GM12878 (cell line): ENCODE measurements around the gene CDH5. TPM values are rescaled to one million over a fixed set of nuclear protein-coding genes. Genes with fewer than 3 reads are reported as not detected.

Experiments
- ATAC-seq: fragments of 200-7000 bp; cut with Tn5 transposase; 3 replicates; pipeline ENCODE4 v1.9.1; 2020; ENCODE audit warnings: mild to moderate bottlenecking, moderate library complexity
- BruUV-seq: library from RNA; stranded (reverse); fragments of 400-500 nt; replicated peaks from 2 replicates; lab custom pipeline; 2021; lab: Mats Ljungman, UMichigan
- CTCF ChIA-PET: fragments of 300-600 bp; sonication (Branson Sonifier 250); formaldehyde crosslinking; extraction: SDS; loops from one replicate; lab custom pipeline; 2021; ENCODE audit warnings: inconsistent platforms; lab: Yijun Ruan, JAX
- POLR2A ChIA-PET: fragments of 350-600 bp; formaldehyde crosslinking; extraction: SDS; loops from one replicate; lab custom pipeline; 2021; ENCODE audit warnings: inconsistent platforms; lab: Charles Lee
- RAD21 ChIA-PET: fragments of 300-600 bp; sonication (Branson Sonifier 250); formaldehyde crosslinking; loops from one replicate; lab custom pipeline; 2023; ENCODE audit warnings: antibody characterized with exemption; ENCODE audit not compliant: unreplicated experiment; lab: Charles Lee
- SMC1A ChIA-PET: fragments of 300-600 bp; sonication (Branson Sonifier 250); formaldehyde crosslinking; loops from one replicate; lab custom pipeline; 2023; ENCODE audit not compliant: unreplicated experiment, uncharacterized antibody; lab: Charles Lee
- DNase-seq: peaks from one replicate; pipeline ENCODE4 v3.0.0-alpha.2; 2011; ENCODE audit warnings: low read depth, low spot score
- FAIRE-seq: peaks from 3 replicates; lab custom pipeline; 2011; peaks lifted over from hg19 to GRCh38; lab: Jason Lieb, UNC
- H2AFZ ChIP-seq: 2 replicates; pipeline ENCODE4 v1.6.0; 2011; ENCODE audit warnings: low read depth, low read length, control low read depth; ENCODE audit not compliant: control insufficient read depth
- H3K27ac ChIP-seq: 2 replicates; pipeline ENCODE4 v1.5.1; 2011; ENCODE audit warnings: control low read depth; ENCODE audit not compliant: control insufficient read depth, insufficient read depth
- H3K27me3 ChIP-seq, 2 experiments: replicated peaks in 1 of 2; 2 replicates each; pipeline versions ENCODE4 v1.6.0 to v1.6.1; 2011; ENCODE audit warnings: low read length in 1 of 2; ENCODE audit not compliant: control insufficient read depth in 2 of 2, insufficient read depth in 2 of 2
- H3K36me3 ChIP-seq, 2 experiments: 2 replicates each; pipeline ENCODE4 v1.5.1; 2011; ENCODE audit warnings: low read length in 1 of 2; ENCODE audit not compliant: control insufficient read depth in 2 of 2, insufficient read depth in 2 of 2
- H3K4me1 ChIP-seq: 2 replicates; pipeline ENCODE4 v1.6.1; 2011; ENCODE audit warnings: mild to moderate bottlenecking, low read length, moderate library complexity, mixed read lengths; ENCODE audit not compliant: control insufficient read depth, insufficient read depth
- H3K4me2 ChIP-seq: 2 replicates; pipeline ENCODE4 v1.6.0; 2011; ENCODE audit warnings: control low read depth; ENCODE audit not compliant: control insufficient read depth, insufficient read depth
- H3K4me3 ChIP-seq: fragments of 200-600 bp; sonication (generic); 2 replicates; pipeline ENCODE4 v1.5.1; 2016
- H3K79me2 ChIP-seq: 2 replicates; pipeline ENCODE4 v1.6.0; 2011; ENCODE audit warnings: low read length; ENCODE audit not compliant: control insufficient read depth, insufficient read depth
- H3K9ac ChIP-seq: 2 replicates; pipeline ENCODE4 v1.8.0; 2011; ENCODE audit warnings: low read length, control low read depth, mixed read lengths; ENCODE audit not compliant: control insufficient read depth, insufficient read depth
- H3K9me3 ChIP-seq: replicated peaks from 3 replicates; pipeline ENCODE4 v1.5.1; 2011; ENCODE audit warnings: mild to moderate bottlenecking, low read length; ENCODE audit not compliant: control insufficient read depth, insufficient read depth
- H4K20me1 ChIP-seq: 2 replicates; pipeline ENCODE4 v1.6.0; 2011; ENCODE audit not compliant: control insufficient read depth, insufficient read depth
- ASH2L ChIP-seq: fragments of 300-600, 200-600 bp; sonication (generic); IDR thresholded peaks from 2 replicates; pipeline ENCODE4 v1.6.1; 2017; ENCODE audit warnings: low read depth, mild to moderate bottlenecking, borderline replicate concordance
- CBFB ChIP-seq: IDR thresholded peaks from 2 replicates; pipeline ENCODE4 v1.6.1; 2016; ENCODE audit warnings: antibody characterized with exemption, low read depth
- JUND ChIP-seq: IDR thresholded peaks from 2 replicates; pipeline ENCODE4 v1.6.1; 2012; ENCODE audit warnings: low read depth, mild to moderate bottlenecking, low read length, improper control_type of control experiment, moderate library complexity
- MEF2A ChIP-seq: IDR thresholded peaks from 2 replicates; pipeline ENCODE4 v1.6.1; 2011; ENCODE audit warnings: low read depth, mild to moderate bottlenecking, low read length, moderate library complexity; ENCODE audit not compliant: insufficient read depth
- NR2C2 ChIP-seq: IDR thresholded peaks from 2 replicates; pipeline ENCODE4 v1.6.1; 2011; ENCODE audit warnings: borderline replicate concordance, low read depth; ENCODE audit not compliant: control insufficient read depth, insufficient read length
- YBX1 ChIP-seq: fragments of 450-650 bp; IDR thresholded peaks from 2 replicates; pipeline ENCODE4 v1.6.1; 2016; ENCODE audit warnings: antibody characterized with exemption
- YY1 ChIP-seq: IDR thresholded peaks from 2 replicates; pipeline ENCODE4 v1.6.1; 2011; ENCODE audit warnings: low read depth, mild to moderate bottlenecking, low read length
- ZNF384 ChIP-seq: IDR thresholded peaks from 2 replicates; pipeline ENCODE4 v1.6.1; 2012; ENCODE audit warnings: low read depth, mild to moderate bottlenecking, low read length, improper control_type of control experiment, borderline replicate concordance
- WGBS: methylation state at CpG from one replicate; pipeline ENCODE4 v1.1.6; 2016; ENCODE audit warnings: low lambda C conversion rate; ENCODE audit not compliant: insufficient replicate concordance, insufficient coverage; ENCODE audit errors: missing lambda C conversion rate; 5-methylcytosine and 5-hydroxymethylcytosine counted together
- in situ Hi-C: fragments of 300-500 bp; cut with MboI; formaldehyde crosslinking; loops from 9 replicates; pipeline ENCODE4 v1.14.3; 2018; ENCODE audit warnings: mixed read lengths
- intact Hi-C: fragments of 100-400 bp; cut with micrococcal nuclease; formaldehyde crosslinking; loops from one replicate; pipeline ENCODE4 v1.14.2; 2022; ENCODE audit not compliant: unreplicated experiment
- polyA plus RNA-seq, 11 experiments: library from polyadenylated mRNA; depleted of rRNA in 4 of 11; unstranded in 6 of 11; stranded (reverse) in 5 of 11; fragments of >200 nt; fragmentation: Nextera tagmentation in 4 of 11; fragmentation: Illumina TruSeq in 1 of 11; extraction: Ambion mirVana in 4 of 11; extraction: Trizol in 1 of 11; gene quantifications; 1 replicate in 1 of 11; 2 replicates in 10 of 11; pipeline versions ENCODE4 v1.2.1 to v1.2.3, GENCODE V29; 2011 to 2016; ENCODE audit warnings: inconsistent platforms in 2 of 11, missing spikeins in 2 of 11, low read depth in 1 of 11
- total RNA-seq, 4 experiments: library from RNA; depleted of rRNA in 3 of 4; stranded (reverse); fragments of >200 nt in 3 of 4; fragmentation: Illumina TruSeq in 1 of 4; extraction: Trizol in 1 of 4; gene quantifications; 2 replicates each; pipeline versions ENCODE4 v1.2.1 to v1.2.3, GENCODE V29; 2013 to 2021
- TF ChIP-seq, protein P1 (sequence below): fragments of 450-650 bp; IDR thresholded peaks from 2 replicates; pipeline ENCODE4 v1.6.1; 2016; ENCODE audit warnings: mild to moderate bottlenecking, moderate library complexity, borderline replicate concordance
- TF ChIP-seq, protein P2 (sequence below): fragments of 450-650 bp; conservative IDR thresholded peaks from 2 replicates; pipeline ENCODE4 v1.6.1; 2017; ENCODE audit warnings: mild to moderate bottlenecking, moderate library complexity
- TF ChIP-seq, protein P3 (sequence below): fragments of 450-650 bp; IDR thresholded peaks from 2 replicates; pipeline ENCODE4 v1.6.1; 2017; ENCODE audit warnings: mild to moderate bottlenecking, moderate library complexity

CDH5 gene
- total and polyA plus RNA-seq, 10 of the 15 experiments (the other 5 are each of a cell fraction or from before 2014, with no cell fraction given) = not detected

DNA sequence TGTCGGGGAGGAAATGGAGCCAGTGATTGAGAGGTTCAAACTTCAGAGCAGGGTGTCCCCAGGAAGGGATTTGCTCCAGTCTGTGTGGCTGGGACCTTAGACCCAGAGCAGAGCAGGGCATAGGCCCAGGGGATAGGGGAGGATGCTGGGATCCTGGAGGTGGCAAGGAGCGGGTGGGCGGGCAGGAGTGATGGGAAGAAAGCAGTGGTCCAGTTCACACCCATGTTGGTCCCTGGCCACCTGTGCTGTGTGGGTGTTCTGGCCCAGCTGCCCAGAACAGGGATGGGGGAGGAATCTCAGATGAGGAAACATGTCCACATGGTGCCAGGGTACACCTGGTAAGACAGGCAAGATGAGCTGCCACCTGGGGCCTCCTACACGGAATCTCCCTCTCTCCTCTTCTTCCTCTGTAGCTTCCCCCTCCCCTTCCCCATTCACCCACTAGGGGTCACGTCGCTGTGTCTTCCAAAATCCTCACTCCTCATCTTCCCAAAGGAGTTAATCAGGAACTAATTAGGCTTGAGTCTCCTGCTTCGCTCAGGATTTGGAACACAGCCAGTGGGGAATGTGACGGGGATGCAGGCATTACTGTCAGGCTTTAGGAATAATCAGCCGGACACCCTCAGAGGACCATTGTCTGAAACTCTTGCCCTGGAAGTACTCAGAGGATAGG, 62.9 kb downstream of the CDH5 start:
- ChIA-PET SMC1A (no interaction called here), POLR2A (no interaction called here), CTCF (interaction anchor here (0.7 kb wide), 1 partner anchor 16 kb away, joined by 3 read pairs; no protein-coding TSS in a partner anchor), RAD21 (no interaction called here)
- Histone ChIP-seq H2AFZ (no peak overlapping the region), H3K4me1 (no peaks in the 10 kb centered on the region), H3K4me3 (no peak overlapping the region), H4K20me1 (no peaks in the 10 kb centered on the region), H3K36me3 (no peaks in the 10 kb centered on the region), H3K27ac (no peak overlapping the region), H3K4me2 (no peak overlapping the region), H3K79me2 (no peaks in the 10 kb centered on the region), H3K27me3 (peaks cover 26 to 38% of the 10 kb centered on the region in 2 experiments), H3K9ac (no peak overlapping the region), H3K9me3 (no peaks in the 10 kb centered on the region)
- no TSS peak for BruUV-seq
- TF ChIP-seq ZNF384 = no peak
- TF ChIP-seq NR2C2 = no peak
- no peak for TF ChIP-seq MEF2A
- TF ChIP-seq YBX1 = no peak
- TF ChIP-seq, protein P1, sequence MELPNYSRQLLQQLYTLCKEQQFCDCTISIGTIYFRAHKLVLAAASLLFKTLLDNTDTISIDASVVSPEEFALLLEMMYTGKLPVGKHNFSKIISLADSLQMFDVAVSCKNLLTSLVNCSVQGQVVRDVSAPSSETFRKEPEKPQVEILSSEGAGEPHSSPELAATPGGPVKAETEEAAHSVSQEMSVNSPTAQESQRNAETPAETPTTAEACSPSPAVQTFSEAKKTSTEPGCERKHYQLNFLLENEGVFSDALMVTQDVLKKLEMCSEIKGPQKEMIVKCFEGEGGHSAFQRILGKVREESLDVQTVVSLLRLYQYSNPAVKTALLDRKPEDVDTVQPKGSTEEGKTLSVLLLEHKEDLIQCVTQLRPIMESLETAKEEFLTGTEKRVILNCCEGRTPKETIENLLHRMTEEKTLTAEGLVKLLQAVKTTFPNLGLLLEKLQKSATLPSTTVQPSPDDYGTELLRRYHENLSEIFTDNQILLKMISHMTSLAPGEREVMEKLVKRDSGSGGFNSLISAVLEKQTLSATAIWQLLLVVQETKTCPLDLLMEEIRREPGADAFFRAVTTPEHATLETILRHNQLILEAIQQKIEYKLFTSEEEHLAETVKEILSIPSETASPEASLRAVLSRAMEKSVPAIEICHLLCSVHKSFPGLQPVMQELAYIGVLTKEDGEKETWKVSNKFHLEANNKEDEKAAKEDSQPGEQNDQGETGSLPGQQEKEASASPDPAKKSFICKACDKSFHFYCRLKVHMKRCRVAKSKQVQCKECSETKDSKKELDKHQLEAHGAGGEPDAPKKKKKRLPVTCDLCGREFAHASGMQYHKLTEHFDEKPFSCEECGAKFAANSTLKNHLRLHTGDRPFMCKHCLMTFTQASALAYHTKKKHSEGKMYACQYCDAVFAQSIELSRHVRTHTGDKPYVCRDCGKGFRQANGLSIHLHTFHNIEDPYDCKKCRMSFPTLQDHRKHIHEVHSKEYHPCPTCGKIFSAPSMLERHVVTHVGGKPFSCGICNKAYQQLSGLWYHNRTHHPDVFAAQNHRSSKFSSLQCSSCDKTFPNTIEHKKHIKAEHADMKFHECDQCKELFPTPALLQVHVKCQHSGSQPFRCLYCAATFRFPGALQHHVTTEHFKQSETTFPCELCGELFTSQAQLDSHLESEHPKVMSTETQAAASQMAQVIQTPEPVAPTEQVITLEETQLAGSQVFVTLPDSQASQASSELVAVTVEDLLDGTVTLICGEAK = no peak
- no peak for TF ChIP-seq JUND
- TF ChIP-seq, protein P2, sequence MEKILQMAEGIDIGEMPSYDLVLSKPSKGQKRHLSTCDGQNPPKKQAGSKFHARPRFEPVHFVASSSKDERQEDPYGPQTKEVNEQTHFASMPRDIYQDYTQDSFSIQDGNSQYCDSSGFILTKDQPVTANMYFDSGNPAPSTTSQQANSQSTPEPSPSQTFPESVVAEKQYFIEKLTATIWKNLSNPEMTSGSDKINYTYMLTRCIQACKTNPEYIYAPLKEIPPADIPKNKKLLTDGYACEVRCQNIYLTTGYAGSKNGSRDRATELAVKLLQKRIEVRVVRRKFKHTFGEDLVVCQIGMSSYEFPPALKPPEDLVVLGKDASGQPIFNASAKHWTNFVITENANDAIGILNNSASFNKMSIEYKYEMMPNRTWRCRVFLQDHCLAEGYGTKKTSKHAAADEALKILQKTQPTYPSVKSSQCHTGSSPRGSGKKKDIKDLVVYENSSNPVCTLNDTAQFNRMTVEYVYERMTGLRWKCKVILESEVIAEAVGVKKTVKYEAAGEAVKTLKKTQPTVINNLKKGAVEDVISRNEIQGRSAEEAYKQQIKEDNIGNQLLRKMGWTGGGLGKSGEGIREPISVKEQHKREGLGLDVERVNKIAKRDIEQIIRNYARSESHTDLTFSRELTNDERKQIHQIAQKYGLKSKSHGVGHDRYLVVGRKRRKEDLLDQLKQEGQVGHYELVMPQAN = no peak
- TF ChIP-seq ASH2L = no peak
- TF ChIP-seq CBFB = no peak
- TF ChIP-seq, protein P3, sequence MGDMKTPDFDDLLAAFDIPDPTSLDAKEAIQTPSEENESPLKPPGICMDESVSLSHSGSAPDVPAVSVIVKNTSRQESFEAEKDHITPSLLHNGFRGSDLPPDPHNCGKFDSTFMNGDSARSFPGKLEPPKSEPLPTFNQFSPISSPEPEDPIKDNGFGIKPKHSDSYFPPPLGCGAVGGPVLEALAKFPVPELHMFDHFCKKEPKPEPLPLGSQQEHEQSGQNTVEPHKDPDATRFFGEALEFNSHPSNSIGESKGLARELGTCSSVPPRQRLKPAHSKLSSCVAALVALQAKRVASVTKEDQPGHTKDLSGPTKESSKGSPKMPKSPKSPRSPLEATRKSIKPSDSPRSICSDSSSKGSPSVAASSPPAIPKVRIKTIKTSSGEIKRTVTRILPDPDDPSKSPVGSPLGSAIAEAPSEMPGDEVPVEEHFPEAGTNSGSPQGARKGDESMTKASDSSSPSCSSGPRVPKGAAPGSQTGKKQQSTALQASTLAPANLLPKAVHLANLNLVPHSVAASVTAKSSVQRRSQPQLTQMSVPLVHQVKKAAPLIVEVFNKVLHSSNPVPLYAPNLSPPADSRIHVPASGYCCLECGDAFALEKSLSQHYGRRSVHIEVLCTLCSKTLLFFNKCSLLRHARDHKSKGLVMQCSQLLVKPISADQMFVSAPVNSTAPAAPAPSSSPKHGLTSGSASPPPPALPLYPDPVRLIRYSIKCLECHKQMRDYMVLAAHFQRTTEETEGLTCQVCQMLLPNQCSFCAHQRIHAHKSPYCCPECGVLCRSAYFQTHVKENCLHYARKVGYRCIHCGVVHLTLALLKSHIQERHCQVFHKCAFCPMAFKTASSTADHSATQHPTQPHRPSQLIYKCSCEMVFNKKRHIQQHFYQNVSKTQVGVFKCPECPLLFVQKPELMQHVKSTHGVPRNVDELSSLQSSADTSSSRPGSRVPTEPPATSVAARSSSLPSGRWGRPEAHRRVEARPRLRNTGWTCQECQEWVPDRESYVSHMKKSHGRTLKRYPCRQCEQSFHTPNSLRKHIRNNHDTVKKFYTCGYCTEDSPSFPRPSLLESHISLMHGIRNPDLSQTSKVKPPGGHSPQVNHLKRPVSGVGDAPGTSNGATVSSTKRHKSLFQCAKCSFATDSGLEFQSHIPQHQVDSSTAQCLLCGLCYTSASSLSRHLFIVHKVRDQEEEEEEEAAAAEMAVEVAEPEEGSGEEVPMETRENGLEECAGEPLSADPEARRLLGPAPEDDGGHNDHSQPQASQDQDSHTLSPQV = no peak
- no peak for TF ChIP-seq YY1
- FAIRE-seq (no peak), ATAC-seq (no peak), DNase-seq (no peak)
- intact Hi-C loops = no loop called here
- in situ Hi-C loops = no loop called here
- 39% methylated on average over 7 of the region's 9 CpGs for WGBS
